Measurements from ENCODE around the gene SIRPB1.
"Not testable (repeated sequence)": the region's sequence is repeated elsewhere in the genome, so short reads cannot be mapped to it uniquely, and the experiment has no call there.

SIRPB1 gene

GRCh38 chr20:1588533-1589460 is 31.0 kb downstream of the SIRPB1 start:
- DNase-seq (ENCODE audit: low read depth), result no peak

- no peak for DNase-seq (ENCODE audit: low read depth)
Measured at GRCh38 chr20:1587781-1588532, 31.9 kb downstream of the SIRPB1 start.

GRCh38 chr20:1579488-1579887 is 40.3 kb downstream of the SIRPB1 start:
- DNase-seq (ENCODE audit: low read depth), result no peak

GRCh38 chr20:1577906-1578305 is 41.9 kb downstream of the SIRPB1 start:
- no peak for DNase-seq (ENCODE audit: low read depth)

GRCh38 chr20:1577313-1577712 is 42.5 kb downstream of the SIRPB1 start:
- DNase-seq (ENCODE audit: low read depth), result not testable (repeated sequence)

- no peak for DNase-seq (ENCODE audit: low read depth)
Measured at GRCh38 chr20:1576641-1577040, 43.2 kb downstream of the SIRPB1 start.

- not testable (repeated sequence) for DNase-seq (ENCODE audit: low read depth)
Measured at GRCh38 chr20:1576003-1576402, 43.8 kb downstream of the SIRPB1 start.

- DNase-seq (ENCODE audit: low read depth), result not testable (repeated sequence)
Measured at GRCh38 chr20:1571583-1571982, 48.2 kb downstream of the SIRPB1 start.
